Activated CD4-positive, alpha-beta T cell treated with anti-CD3 and anti-CD28 coated beads, Interleukin-2, amount 10 ng/mL, durations not matched to agents 24 days and 14 days (primary cell): ENCODE data around the gene FGF4. TPM values are rescaled to one million over a fixed set of nuclear protein-coding genes. Genes with fewer than 3 reads are reported as not detected.

ENCODE experiments used
- DNase-seq: peaks from one replicate; pipeline ENCODE4 v3.0.0; 2022
- H3K27ac Mint-ChIP-seq: one replicate; pipeline ENCODE4 v1.8.0; 2022; ENCODE audit warnings: mild to moderate bottlenecking, mixed read lengths
- H3K27me3 Mint-ChIP-seq: one replicate; pipeline ENCODE4 v1.8.0; 2022; ENCODE audit warnings: mixed read lengths
- H3K36me3 Mint-ChIP-seq: one replicate; pipeline ENCODE4 v1.8.0; 2022; ENCODE audit warnings: low read depth, mild to moderate bottlenecking, mixed read lengths
- H3K4me1 Mint-ChIP-seq: one replicate; pipeline ENCODE4 v1.8.0; 2021; ENCODE audit warnings: mixed read lengths
- H3K4me3 Mint-ChIP-seq: one replicate; pipeline ENCODE4 v1.8.0; 2022; ENCODE audit warnings: mild to moderate bottlenecking, moderate library complexity, mixed read lengths
- H3K9me3 Mint-ChIP-seq: one replicate; pipeline ENCODE4 v1.8.0; 2021; ENCODE audit warnings: mixed read lengths
- intact Hi-C: fragments of 100-400 bp; cut with micrococcal nuclease; formaldehyde crosslinking; loops from one replicate; pipeline ENCODE4 v1.15.1; 2023
- total RNA-seq: library from RNA; stranded (reverse); gene quantifications from 2 replicates; pipeline ENCODE4 v1.2.3, GENCODE V29; 2022

The FGF4 gene, protein sequence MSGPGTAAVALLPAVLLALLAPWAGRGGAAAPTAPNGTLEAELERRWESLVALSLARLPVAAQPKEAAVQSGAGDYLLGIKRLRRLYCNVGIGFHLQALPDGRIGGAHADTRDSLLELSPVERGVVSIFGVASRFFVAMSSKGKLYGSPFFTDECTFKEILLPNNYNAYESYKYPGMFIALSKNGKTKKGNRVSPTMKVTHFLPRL
- total RNA-seq, result not detected in 2 replicates

DNA sequence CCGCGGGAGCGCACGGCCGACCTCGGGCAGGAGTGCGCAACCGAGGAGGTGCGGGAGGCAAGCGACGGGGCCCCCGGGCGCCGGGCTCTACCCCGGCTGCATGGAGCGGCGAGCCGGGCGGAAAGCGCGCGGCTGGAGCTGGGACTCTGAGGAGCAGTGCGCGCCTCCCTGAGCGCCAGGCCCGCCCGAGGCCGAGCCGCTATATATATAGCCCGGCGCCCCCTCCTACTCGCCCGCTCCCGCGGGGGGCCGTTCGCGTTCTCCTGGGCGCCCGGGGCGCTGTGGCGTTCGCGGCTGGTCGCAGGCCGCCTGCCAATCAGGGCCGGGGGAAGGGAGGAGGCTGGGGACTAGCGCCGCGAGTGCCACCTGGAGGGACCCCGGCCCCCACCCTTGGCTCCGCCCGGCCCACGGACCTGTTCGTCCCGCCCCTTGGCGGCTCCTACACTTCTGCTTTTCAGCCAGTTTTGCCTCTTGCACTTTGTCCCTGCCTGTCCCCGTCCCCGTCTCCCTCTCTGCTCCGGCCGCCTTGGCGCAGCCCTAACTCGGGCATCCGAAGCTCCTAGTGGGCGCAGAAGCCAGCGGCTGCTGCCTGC is at the start of gene FGF4:
Gene FGF4 (minus strand): TSS at position 179 of the 593 bp plus-strand sequence. CDS start 257 bp downstream, outside the sequence.
- no peaks in the 10 kb centered on the region for H3K9me3 Mint-ChIP-seq
- no peaks in the 10 kb centered on the region for H3K36me3 Mint-ChIP-seq
- no peak within 1 kb of the TSS for H3K27ac Mint-ChIP-seq
- H3K27me3 Mint-ChIP-seq, result peaks cover 48% of the 10 kb centered on the region
- no peaks in the 10 kb centered on the region for H3K4me1 Mint-ChIP-seq
- intact Hi-C loops, result loop anchor here (2.0 kb wide), 1 partner anchor 72 kb away; no protein-coding TSS in a partner anchor
- no peak within 1 kb of the TSS for H3K4me3 Mint-ChIP-seq
- DNase-seq, result no peak

DNA sequence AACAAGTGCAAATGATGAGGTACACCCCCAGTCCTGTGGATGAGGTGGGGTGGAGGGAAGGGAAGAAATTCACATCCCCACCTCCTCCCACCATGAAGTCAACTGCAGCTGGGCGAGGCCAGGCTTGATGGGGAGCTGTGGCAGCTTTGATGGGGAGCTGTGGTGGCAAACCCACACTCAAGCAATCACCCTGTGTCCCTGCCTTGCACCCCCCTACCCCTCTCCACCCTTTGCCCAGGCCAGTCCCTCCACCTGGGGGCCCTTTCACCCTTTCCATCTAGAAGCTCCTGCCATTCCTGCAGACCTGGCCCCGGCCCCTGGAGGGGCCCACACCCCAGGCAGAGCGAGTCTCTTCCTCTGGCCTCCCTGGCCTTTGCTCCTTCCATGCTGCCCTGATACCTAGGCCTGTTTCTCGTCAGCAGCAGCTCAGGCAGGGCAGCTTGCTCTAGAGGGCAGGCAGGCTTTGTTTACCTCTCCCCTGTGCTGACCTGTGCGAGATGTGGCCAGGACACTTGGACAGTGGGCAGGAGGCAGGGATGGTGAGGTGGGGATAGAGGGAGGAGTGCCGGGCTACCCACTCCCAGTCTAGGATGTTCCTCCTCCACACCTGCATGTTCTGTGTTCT is 48.6 kb upstream of the FGF4 start:
- Mint-ChIP-seq H3K4me1 (no peaks in the 10 kb centered on the region), H3K9me3 (no peaks in the 10 kb centered on the region), H3K27ac (no peak overlapping the region), H3K27me3 (peaks cover 20% of the 10 kb centered on the region), H3K36me3 (no peaks in the 10 kb centered on the region), H3K4me3 (no peak overlapping the region)
- DNase-seq, result no peak
- intact Hi-C loops, result no loop called here

DNA sequence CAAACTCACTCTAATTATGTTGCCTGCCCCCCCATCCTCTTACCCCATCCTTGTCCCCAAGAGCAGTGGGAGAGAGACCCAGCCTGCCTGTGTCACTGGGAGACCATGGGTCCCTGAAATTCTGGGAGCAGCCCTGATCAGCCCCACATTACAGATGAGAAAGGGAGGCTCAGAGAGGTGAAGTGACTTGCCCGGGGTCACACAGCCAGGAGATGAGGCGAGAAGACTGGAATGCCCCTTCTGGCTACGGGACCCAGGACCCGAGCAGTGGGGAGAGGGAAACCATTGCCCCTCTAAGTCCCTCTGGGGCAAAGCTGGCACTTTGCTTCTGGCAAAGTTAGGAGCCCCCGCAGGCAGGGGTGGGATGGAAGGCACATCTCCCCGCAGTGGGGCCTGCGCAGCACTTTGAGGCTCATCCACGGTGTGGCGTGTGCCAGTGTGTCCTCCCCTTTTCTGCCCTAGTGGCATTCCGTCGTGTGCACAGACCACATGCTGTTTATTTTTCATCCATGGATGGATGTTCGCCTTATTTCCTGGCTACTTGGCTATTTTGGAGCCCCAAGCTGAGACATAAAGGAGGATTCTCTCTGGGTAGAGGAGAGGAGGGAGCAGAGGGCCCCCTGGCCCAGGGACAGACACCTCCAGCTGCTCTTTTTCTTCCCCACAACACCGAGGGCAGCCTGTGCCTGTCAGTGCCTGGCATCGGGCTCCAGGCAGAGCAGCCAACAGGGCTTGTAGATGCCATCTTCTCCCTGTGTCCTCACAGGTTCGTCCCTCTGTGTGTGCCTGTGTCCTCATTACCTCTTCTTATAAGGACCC is 47.7 kb upstream of the FGF4 start:
- H3K9me3 Mint-ChIP-seq, result no peaks in the 10 kb centered on the region
- intact Hi-C loops, result no loop called here
- H3K4me1 Mint-ChIP-seq, result no peaks in the 10 kb centered on the region
- peaks cover 20% of the 10 kb centered on the region for H3K27me3 Mint-ChIP-seq
- no peak for DNase-seq
- H3K4me3 Mint-ChIP-seq, result no peak overlapping the region
- no peaks in the 10 kb centered on the region for H3K36me3 Mint-ChIP-seq
- H3K27ac Mint-ChIP-seq, result no peak overlapping the region

DNA sequence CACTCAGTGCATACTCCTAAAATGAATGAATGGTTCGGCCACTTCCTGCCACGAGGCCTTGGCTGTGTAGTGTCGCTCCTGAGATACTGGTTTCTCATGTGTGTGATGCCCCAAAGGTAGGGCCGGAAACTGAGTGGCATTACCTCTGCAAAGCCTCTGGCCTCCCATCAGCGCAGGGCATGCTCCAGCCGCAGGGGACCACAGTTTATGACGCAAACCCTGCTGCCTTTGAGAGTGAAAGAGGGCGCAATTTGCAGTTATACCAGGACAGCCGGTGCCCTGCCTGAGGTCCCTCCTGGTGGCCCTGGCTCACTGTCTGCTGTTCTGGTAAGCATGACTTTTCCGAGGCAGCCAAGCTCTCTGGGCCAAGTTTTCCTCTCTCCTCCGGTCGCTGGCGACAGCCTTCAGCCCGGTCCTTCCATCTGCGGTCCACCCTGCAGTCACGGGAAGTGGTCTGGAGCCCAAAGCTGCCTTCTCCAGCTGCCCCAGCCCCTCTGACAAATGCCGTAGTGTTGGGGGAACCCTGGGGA is 46.4 kb upstream of the FGF4 start:
- no peak overlapping the region for H3K4me3 Mint-ChIP-seq
- H3K4me1 Mint-ChIP-seq, result no peaks in the 10 kb centered on the region
- H3K27ac Mint-ChIP-seq, result no peak overlapping the region
- intact Hi-C loops, result no loop called here
- no peaks in the 10 kb centered on the region for H3K36me3 Mint-ChIP-seq
- H3K9me3 Mint-ChIP-seq, result no peaks in the 10 kb centered on the region
- H3K27me3 Mint-ChIP-seq, result peaks cover 23% of the 10 kb centered on the region
- no peak for DNase-seq

DNA sequence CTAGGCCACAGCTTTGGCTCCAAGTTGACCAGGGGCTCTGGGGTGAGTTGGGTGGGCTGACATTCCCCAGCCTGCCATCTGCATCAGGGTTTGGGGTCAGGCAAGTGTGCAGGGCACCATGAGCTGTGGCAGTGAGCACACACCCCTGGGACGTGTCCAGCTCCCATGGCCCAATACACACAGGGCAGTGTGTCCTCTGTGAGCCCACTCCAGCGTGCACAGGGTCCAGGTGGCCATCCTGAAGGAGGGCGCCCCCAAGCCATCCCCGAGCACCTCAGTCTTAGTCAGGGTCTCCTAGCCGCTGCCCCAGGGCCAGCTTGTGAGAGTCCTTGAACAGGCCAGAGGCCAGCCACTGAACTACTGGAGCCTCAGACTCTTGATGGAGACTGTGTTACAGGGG is 45.3 kb upstream of the FGF4 start:
- Mint-ChIP-seq H3K27ac (no peak overlapping the region), H3K4me1 (no peaks in the 10 kb centered on the region), H3K9me3 (no peaks in the 10 kb centered on the region), H3K27me3 (peaks cover 29% of the 10 kb centered on the region), H3K36me3 (no peaks in the 10 kb centered on the region), H3K4me3 (no peak overlapping the region)
- DNase-seq, result no peak
- intact Hi-C loops, result no loop called here

DNA sequence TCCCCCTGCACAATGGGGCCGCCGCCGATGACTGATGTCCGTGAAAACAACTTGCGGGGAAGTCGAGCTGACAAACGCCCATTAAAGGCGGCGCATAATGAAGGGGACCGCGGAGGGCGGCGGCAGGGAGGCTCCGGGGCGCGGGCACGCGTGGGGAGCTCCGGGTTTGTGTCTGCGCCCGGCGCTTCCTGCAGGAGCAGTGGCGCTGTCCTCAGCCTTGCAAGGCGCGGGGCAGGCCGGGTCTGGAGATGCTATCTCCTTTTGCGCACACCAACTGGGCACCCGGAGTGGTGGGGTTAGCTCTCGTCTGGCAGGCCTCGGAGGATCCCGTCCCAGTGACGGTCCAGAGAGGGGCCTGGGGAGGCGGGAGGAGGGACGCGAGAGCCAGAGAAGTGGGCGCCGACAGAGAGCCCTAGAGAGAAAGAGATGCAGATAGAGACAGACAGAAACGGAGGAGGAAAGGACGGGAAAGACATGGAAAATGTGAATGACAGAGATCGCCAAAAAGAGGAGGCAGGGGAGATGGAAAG is 44.5 kb upstream of the FGF4 start:
- intact Hi-C loops, result loop anchor here (5.0 kb wide), 2 partner anchors 117 to 182 kb away; partner anchors contain the start of gene FGF19
- no peak for DNase-seq
- Mint-ChIP-seq H3K4me1 (no peaks in the 10 kb centered on the region), H3K4me3 (no peak overlapping the region), H3K27me3 (peaks cover 29% of the 10 kb centered on the region), H3K9me3 (no peaks in the 10 kb centered on the region), H3K27ac (no peak overlapping the region), H3K36me3 (no peaks in the 10 kb centered on the region)

DNA sequence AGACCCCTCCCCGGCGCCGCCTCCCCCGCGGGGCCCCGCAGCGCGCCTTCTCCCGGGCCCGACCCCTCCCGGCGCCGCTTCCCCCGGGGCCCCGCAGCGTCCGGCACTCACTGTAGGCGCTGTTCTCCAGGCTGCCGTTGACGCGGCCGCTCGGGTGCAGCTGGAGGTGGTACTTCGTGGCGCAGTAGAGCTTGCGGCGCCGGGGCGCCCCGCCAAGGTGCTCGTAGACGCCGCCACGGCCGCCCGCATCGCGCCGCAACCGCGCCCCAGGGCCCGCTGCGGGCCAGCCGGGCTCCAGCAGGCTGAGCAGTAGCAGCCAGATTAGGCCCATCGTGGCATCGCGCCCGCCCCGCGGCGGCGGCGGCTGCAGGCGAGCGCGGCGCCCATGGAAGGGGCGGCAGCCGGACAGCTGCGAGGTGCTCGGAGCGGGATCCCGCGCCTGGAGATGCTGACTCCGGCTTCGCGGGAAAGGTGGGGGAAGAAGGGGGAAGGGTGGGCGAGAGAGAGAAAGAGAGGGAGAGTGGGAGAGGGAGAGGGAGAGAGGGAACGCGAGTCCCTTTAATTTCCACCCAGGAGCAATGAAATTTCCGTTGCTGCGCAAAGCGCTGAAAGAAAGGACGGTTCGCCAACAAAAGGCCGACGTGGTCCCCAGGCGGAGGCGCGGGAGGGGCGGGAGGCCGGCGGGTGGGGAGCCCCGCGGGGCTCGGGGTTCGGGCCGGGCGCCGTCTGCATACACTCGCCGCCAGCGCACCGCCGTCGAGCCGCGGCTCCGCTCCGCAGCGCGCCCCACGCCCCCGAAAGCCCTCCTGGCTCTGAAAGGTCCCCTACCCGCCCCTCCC is 43.7 kb upstream of the FGF4 start, which contains the start of gene FGF3:
Gene FGF3 (minus strand): TSS at position 814 of the 839 bp plus-strand sequence. CDS start 483 bp downstream, at position 331.
- DNase-seq, result no peak
- no peak within 1 kb of the TSS for H3K27ac Mint-ChIP-seq
- H3K4me3 Mint-ChIP-seq, result no peak within 1 kb of the TSS
- no peaks in the 10 kb centered on the region for H3K36me3 Mint-ChIP-seq
- H3K4me1 Mint-ChIP-seq, result peaks cover 2% of the 10 kb centered on the region
- peaks cover 33% of the 10 kb centered on the region for H3K27me3 Mint-ChIP-seq
- H3K9me3 Mint-ChIP-seq, result no peaks in the 10 kb centered on the region
- intact Hi-C loops, result loop anchor here (5.0 kb wide), 2 partner anchors 117 to 182 kb away; partner anchors contain the start of gene FGF19

DNA sequence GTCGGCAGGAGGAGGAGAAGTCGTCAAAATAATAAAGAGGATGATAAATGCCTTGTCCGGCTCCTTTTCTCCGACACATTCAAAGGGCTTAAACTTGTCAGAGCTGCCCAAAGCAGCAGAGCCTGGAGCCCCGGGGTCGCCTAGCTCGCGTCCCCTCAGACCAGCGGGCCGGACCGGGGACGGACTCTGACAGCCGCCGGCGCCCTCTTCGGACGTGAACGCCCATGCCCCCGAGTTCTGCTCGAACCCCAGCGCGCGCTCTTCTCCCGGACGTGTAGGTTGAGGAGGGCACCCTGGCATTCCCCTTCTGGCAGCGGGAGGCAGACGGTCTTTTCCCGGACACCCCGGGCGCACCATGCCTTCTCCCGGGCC is 43.1 kb upstream of the FGF4 start:
- no peak for DNase-seq
- intact Hi-C loops, result loop anchor here (5.0 kb wide), 2 partner anchors 116 to 181 kb away; partner anchors contain the start of gene FGF19
- Mint-ChIP-seq H3K27me3 (peaks cover 34% of the 10 kb centered on the region), H3K36me3 (no peaks in the 10 kb centered on the region), H3K4me3 (no peak overlapping the region), H3K9me3 (no peaks in the 10 kb centered on the region), H3K4me1 (peaks cover 2% of the 10 kb centered on the region), H3K27ac (no peak overlapping the region)

DNA sequence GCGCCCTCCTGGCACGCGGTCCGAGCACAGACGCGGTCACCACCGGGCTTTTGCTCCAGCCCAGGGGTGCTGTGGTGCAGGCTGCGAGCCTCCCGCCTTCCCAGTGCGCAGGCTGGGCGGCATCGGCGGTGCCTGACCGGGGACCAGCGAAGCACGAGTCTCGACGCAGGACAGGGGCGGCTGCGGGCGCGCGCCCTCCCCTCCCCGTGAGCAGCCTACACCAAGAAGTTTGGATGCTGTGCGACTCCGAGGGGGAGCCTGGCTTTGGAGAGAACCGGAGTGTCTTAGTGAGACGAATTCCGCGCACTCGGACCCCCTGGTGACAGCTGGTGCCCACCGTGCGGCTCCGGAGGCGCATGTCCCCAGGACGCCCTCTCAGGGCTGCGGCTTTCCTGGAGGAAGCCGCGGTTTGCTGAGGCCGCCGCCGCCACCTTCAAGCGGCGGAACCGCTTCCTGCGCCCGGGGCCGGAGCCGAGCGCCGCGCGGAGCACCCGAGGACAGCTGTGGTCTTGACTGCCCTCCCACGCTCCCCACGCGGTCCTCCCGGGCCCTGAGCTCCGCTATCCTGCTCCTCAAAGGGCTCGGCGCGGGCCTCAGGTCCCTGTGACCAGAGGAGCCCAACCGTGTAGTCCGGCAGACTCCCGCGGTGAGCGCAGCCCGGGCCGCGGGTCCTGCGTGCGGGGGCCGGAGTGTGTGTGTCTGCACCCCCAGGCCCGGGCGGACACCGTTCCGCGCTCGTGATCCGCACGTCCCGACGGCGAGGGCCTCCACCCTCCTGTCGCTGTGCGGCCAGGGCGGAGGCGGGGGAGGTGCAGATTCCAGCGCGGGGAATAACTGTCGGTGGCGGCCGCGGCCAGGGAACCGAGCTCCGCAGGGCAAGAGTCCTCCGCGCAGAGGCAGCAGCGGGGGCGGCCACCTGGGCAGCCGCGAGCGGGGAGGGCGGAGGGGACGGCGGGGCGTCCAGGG is 42.4 kb upstream of the FGF4 start:
- intact Hi-C loops, result loop anchor here (5.0 kb wide), 2 partner anchors 115 to 180 kb away; partner anchors contain the start of gene FGF19

DNA sequence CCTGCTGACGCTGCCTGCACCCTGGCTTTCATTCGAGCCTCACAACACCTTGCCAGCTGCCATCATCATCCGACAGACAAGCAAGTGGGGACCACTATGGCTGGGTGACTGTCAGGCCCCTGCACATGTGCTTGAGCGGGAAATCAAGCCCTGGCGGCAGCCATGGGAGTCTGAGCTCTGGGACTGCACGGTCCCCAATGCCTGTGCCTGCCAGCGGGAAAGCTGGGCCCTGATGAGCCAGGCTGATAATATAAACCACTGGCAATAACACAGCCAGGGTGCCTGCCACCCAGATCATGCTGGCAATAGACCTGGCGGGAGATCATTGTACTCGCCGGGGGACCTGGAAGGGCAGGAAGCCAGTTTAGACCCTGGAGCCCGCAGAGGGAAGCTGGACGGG is 41.5 kb upstream of the FGF4 start:
- no peaks in the 10 kb centered on the region for H3K9me3 Mint-ChIP-seq
- H3K4me3 Mint-ChIP-seq, result no peak overlapping the region
- H3K4me1 Mint-ChIP-seq, result peaks cover 2% of the 10 kb centered on the region
- DNase-seq, result no peak
- intact Hi-C loops, result loop anchor here (5.0 kb wide), 2 partner anchors 114 to 179 kb away; partner anchors contain the start of gene FGF19
- H3K27me3 Mint-ChIP-seq, result peaks cover 29% of the 10 kb centered on the region
- no peaks in the 10 kb centered on the region for H3K36me3 Mint-ChIP-seq
- H3K27ac Mint-ChIP-seq, result no peak overlapping the region

More for the DNA sequence above, 42.4 kb upstream of the FGF4 start:
- Mint-ChIP-seq H3K4me1 (peaks cover 2% of the 10 kb centered on the region), H3K27ac (no peak overlapping the region), H3K27me3 (peaks cover 33% of the 10 kb centered on the region), H3K9me3 (no peaks in the 10 kb centered on the region), H3K36me3 (no peaks in the 10 kb centered on the region), H3K4me3 (no peak overlapping the region)
- peak; percentile 57 for DNase-seq

DNA sequence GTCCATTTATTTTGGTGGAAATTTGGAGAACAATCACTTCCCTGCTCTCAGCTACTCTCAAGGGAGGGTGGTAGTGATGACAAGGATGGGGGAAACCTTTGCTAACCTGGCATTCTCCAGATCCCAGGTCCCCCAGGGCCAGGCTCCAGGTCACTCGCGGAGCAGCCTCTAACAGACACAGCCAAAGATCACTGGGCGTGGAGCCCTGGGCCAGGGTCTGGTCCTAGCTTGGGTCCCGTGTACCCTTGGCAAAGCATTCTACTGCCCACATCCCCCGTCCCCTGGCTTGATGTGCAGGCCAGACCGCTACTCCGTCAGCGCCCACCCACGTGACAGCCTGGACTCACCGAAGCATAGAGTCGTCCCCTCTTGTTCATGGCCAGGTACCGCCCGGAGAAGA is 40.8 kb upstream of the FGF4 start:
- no peak overlapping the region for H3K27ac Mint-ChIP-seq
- H3K9me3 Mint-ChIP-seq, result no peaks in the 10 kb centered on the region
- intact Hi-C loops, result loop anchor here (5.0 kb wide), 2 partner anchors 114 to 179 kb away; partner anchors contain the start of gene FGF19
- no peaks in the 10 kb centered on the region for H3K36me3 Mint-ChIP-seq
- DNase-seq, result no peak
- H3K27me3 Mint-ChIP-seq, result peaks cover 29% of the 10 kb centered on the region
- no peak overlapping the region for H3K4me3 Mint-ChIP-seq
- H3K4me1 Mint-ChIP-seq, result peaks cover 2% of the 10 kb centered on the region
